Ovary (tissue), 9 donors: Measurements from ENCODE around the gene EMP3. TPM values are rescaled to one million over a fixed set of nuclear protein-coding genes. Genes with fewer than 3 reads are reported as not detected.
A peak's percentile ranks its signal among the peaks of the same experiment; 100 is the strongest.
"Not testable (repeated sequence)": the region's sequence is repeated elsewhere in the genome, so short reads cannot be mapped to it uniquely, and the experiment has no call there.

Experiments used
- DNase-seq, 5 donors: peaks; one replicate each; pipeline ENCODE4 v3.0.0-alpha.2; 2019 to 2020
- H3K27ac ChIP-seq, 2 donors: fragments of 200-600 bp; one replicate each; pipeline versions ENCODE4 v1.5.1 to v1.8.0; 2019 to 2022
- H3K27me3 ChIP-seq: fragments of 200-600 bp; one replicate; pipeline ENCODE4 v1.8.0; 2022
- H3K36me3 ChIP-seq: fragments of 200-600 bp; sonication (generic); one replicate; pipeline ENCODE4 v1.5.1; 2019
- H3K4me1 ChIP-seq: one replicate; pipeline ENCODE4 v1.8.1; 2013; ENCODE audit warnings: mild to moderate bottlenecking, moderate library complexity; ENCODE audit not compliant: insufficient read depth
- H3K4me3 ChIP-seq: fragments of 200-600 bp; sonication (generic); one replicate; pipeline ENCODE4 v1.5.1; 2017
- H3K9me3 ChIP-seq, 2 donors: fragments of 200-600 bp in 1 of 2; sonication (generic) in 1 of 2; one replicate each; pipeline versions ENCODE4 v1.5.1 to v1.8.1; 2013 to 2019; ENCODE audit warnings: mild to moderate bottlenecking in 1 of 2, moderate library complexity in 1 of 2
- CTCF ChIP-seq, 3 donors: fragments of 450-650 bp in 2 of 3; fragments of 200-600 bp in 1 of 3; IDR thresholded peaks; one replicate each; pipeline versions ENCODE4 v1.5.1 to v1.8.0; 2016 to 2022; ENCODE audit warnings: antibody characterized with exemption in 3 of 3, mild to moderate bottlenecking in 1 of 3
- EP300 ChIP-seq: sonication (generic); formaldehyde crosslinking; IDR thresholded peaks from one replicate; pipeline ENCODE4 v1.6.1; 2017; ENCODE audit warnings: antibody characterized with exemption
- POLR2A ChIP-seq: fragments of 450-650 bp; IDR thresholded peaks from one replicate; pipeline ENCODE4 v1.6.1; 2017; ENCODE audit warnings: antibody characterized with exemption, mild to moderate bottlenecking, moderate library complexity
- WGBS, 3 donors: extraction: QIAGEN DNeasy Blood & Tissue Kit in 1 of 3; methylation state at CpG; one replicate each; pipeline versions ENCODE4 v1.1.5 to v1.1.7; 2013 to 2017; 5-methylcytosine and 5-hydroxymethylcytosine counted together
- intact Hi-C, 4 donors: fragments of 100-400 bp; cut with DNase I; formaldehyde crosslinking; loops; one replicate each; pipeline versions ENCODE4 v1.11.0 to v1.15.1; 2022 to 2023
- polyA plus RNA-seq, 2 donors: library from polyadenylated mRNA; stranded (reverse); fragments of 200-250 nt in 1 of 2; fragments of 350-450 nt in 1 of 2; fragmentation: Illumina TruSeq in 1 of 2; extraction: RNeasy Lipid Tissue Mini Kit (QIAGEN cat#74804) in 1 of 2; gene quantifications; one replicate each; pipeline ENCODE4 v1.2.3, GENCODE V29; 2013 to 2014
- total RNA-seq, 7 donors: library from RNA; depleted of rRNA in 2 of 7; stranded (reverse); fragments of >200 nt in 2 of 7; fragmentation: NEBNext Ultra II Directional in 3 of 7; extraction: Animal tissue kit (Norgen Biotek cat#: 25700) in 3 of 7; gene quantifications; one replicate each; pipeline versions ENCODE4 v1.1.0 to v1.2.4, GENCODE V29; 2016 to 2023
- donor health status: DM: no; HTN: no; CAD: no; lungs with moderate emphysema.
- donor health status: DM: no; HTN: no; CAD: no.
- donor health status: Bipolar disorder and iron deficiency.
- donor health status: DM: yes; HTN: yes; CAD: no.
- donor health status: DM: no; HTN: no; CAD: no.
- donor health status: DM: yes; HTN: yes; CAD: no.

Gene EMP3
- total and polyA plus RNA-seq, 9 donors: 23.2 to 163 (median 120) TPM

- H3K27ac ChIP-seq: no peak overlapping the region
- no peaks in the 10 kb centered on the region for H3K27me3 ChIP-seq
- WGBS, 3 donors: 92 to 93% (median 92%) methylated on average over 3 of the region's 3 CpGs
- H3K4me1 ChIP-seq: no peaks in the 10 kb centered on the region
- no peaks in the 10 kb centered on the region for H3K9me3 ChIP-seq
- intact Hi-C loops: loop anchor here in 1 of 4 donors (10.0 kb wide), 1 partner anchor 57 kb away; no protein-coding TSS in a partner anchor
- no peak for DNase-seq
- H3K4me3 ChIP-seq: no peak overlapping the region
- TF ChIP-seq POLR2A: no peak
- TF ChIP-seq EP300: no peak
- no peak for TF ChIP-seq CTCF (IDR thresholded peaks at IDR 0.05)
- H3K36me3 ChIP-seq: no peaks in the 10 kb centered on the region
These were observed 37.6 kb upstream of the EMP3 start for GRCh38 chr19:48287748-48288147.

- H3K4me3 ChIP-seq: peak overlapping the region; percentile 43
- 1 to 4% (median 3%) methylated on average over 9 to 10 of the region's 10 CpGs for WGBS, 3 donors
- H3K4me1 ChIP-seq: no peaks in the 10 kb centered on the region
- no peaks in the 10 kb centered on the region for H3K9me3 ChIP-seq
- H3K27ac ChIP-seq: no peak overlapping the region
- DNase-seq: no peak
- TF ChIP-seq EP300 (no peak), CTCF (IDR thresholded peaks at IDR 0.05) (no peak), POLR2A (no peak)
- H3K27me3 ChIP-seq: no peaks in the 10 kb centered on the region
- intact Hi-C loops: no loop called here
- H3K36me3 ChIP-seq: no peaks in the 10 kb centered on the region
These were observed 35.0 kb upstream of the EMP3 start for GRCh38 chr19:48290401-48290770.

DNA sequence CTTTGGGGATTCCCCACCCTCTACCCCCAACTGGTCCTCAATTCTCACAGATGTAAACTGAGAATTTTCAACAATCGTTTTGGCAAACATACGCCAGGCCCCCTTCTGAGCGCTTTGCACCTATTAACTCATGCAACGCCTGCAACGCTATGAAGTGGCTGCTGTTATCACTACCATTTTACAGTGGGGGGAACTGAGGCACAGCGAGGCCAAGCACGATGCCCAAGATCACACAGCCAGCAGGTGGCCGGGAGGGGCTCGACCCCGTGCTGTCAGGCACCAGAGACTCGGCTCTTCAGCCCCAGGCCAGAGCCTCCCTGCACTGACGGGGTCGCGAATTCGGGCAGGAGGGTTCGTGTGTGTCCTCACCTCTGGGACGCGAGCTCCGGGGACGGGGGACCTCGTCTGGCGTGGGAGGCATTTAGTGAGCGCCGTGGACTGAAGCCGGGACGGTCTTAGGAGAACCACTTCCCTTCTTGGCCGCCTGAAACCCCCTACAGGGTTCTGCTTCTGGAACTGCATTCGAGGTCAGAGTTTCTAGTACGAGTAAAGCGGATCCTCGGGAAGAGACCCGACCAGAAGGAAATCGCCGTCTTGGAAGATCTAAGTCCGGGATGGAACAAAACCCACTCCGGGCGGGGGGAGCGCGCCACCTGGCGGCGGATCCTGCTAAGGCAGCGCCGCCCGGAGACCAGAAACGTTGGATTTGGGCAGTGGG is 34.4 kb upstream of the EMP3 start:
- Histone ChIP-seq H3K9me3 (no peaks in the 10 kb centered on the region), H3K27ac (no peak overlapping the region), H3K4me1 (no peaks in the 10 kb centered on the region), H3K4me3 (peak overlapping the region; percentile 43), H3K27me3 (no peaks in the 10 kb centered on the region), H3K36me3 (no peaks in the 10 kb centered on the region)
- WGBS, 3 donors: 0 to 1% (median 1%) methylated on average over 39 to 45 of the region's 45 CpGs
- DNase-seq: peak; percentile 73 to 89 (median 86)
- peak; percentile 83 to 95 (median 88) for TF ChIP-seq CTCF (IDR thresholded peaks at IDR 0.05)
- TF ChIP-seq POLR2A: no peak
- intact Hi-C loops: no loop called here

DNA sequence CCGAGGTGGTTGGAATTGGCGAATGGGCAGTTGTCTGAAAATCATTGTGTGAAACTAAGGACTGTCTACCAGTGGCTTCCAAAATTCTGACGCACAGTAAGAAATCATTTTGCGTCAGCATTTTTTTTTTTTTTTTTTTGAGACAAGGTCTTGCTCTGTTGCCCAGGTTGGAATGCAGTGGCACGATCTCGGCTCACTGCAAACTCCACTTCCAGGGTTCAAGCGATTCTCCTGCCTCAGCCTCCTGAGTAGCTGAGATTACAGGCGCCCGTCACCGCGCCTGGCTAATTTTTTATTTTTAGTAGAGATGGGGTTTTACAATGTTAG is 33.9 kb upstream of the EMP3 start:
- H3K4me3 ChIP-seq, H3K27ac ChIP-seq, H3K4me1 ChIP-seq, H3K9me3 ChIP-seq, DNase-seq, H3K27me3 ChIP-seq, H3K36me3 ChIP-seq, intact Hi-C loops: not testable (repeated sequence)
- WGBS, 3 donors: 18 to 30% (median 29%) methylated on average over 11 of the region's 11 CpGs

DNA sequence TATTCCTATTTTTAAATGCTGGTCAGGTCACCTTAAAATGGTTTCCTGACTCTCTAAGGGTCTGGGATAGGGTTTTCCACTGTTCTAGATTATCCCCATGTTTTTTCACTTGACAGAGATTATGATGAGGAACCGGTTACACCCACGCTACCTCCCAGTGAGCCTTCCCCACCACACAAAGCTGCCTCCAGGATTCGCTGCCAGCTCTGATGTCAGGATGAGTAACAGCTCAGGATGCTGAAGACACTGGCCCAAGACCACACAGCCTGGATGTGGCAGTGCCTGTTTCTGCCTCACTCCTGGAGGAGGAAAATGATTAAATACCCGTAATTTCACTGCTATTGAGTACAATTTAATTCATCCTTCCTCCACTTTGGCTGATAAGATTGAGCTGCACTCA is 32.6 kb upstream of the EMP3 start:
- no peak overlapping the region for H3K4me3 ChIP-seq
- DNase-seq: no peak
- TF ChIP-seq POLR2A (no peak), CTCF (IDR thresholded peaks at IDR 0.05) (no peak), EP300 (no peak)
- 65 to 76% (median 68%) methylated on average over 4 of the region's 4 CpGs for WGBS, 3 donors
- no peaks in the 10 kb centered on the region for H3K4me1 ChIP-seq
- no peaks in the 10 kb centered on the region for H3K36me3 ChIP-seq
- H3K27ac ChIP-seq: no peak overlapping the region
- no peaks in the 10 kb centered on the region for H3K27me3 ChIP-seq
- no peaks in the 10 kb centered on the region for H3K9me3 ChIP-seq
- intact Hi-C loops: no loop called here
